NCI-H2107 treated with DMSO at 0.1 percent for 48 hours (cell line): ENCODE measurements around the gene GRXCR1.

Source experiments
- DNase-seq: peaks from one replicate; lab custom pipeline; 2025; ENCODE audit not compliant: unreplicated experiment; lab: John Stamatoyannopoulos, UW

GRXCR1 gene

DNA sequence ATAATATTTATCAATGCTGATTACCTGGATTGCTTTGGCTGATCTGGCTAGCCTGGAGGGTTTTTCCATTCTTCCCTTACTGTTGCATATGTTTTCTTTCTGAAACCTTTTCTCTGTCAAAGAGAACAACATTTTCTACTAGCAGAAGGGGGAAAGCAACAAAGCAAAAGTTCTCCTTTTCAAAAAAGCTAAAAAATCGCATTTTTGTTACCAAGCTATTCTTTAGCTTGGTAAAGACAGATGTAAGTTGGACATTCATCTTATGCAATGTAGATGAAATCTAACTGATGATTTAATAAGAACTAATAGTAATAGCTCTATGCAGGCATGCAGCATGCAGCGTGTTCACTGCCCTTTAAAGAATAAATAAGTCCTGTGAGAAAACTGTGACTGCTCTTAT lies at the start of gene GRXCR1:
TSS of gene GRXCR1 (plus strand) at position 301 of the 400 bp plus-strand sequence. CDS start 554 bp downstream, outside the sequence.
- no peak for DNase-seq

DNA sequence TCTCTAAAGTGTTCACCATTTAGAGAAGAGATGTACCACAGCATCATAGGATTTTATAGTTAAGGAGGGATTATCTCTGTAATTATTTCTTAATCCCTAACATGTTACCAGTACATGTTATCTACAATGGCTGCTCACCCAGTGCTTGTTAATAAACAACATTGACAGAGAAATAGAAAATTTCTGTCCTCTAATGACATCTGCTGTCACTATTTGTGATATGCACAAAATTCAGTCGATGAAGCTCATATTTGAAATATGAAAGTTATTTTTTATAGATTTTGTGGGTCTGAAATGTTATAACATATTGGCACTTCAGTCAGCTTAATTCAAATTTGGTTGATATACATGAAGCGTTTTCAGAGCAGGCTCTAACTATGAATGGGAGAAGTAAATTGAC lies 48.8 kb upstream of the GRXCR1 start:
- no peak for DNase-seq

DNA sequence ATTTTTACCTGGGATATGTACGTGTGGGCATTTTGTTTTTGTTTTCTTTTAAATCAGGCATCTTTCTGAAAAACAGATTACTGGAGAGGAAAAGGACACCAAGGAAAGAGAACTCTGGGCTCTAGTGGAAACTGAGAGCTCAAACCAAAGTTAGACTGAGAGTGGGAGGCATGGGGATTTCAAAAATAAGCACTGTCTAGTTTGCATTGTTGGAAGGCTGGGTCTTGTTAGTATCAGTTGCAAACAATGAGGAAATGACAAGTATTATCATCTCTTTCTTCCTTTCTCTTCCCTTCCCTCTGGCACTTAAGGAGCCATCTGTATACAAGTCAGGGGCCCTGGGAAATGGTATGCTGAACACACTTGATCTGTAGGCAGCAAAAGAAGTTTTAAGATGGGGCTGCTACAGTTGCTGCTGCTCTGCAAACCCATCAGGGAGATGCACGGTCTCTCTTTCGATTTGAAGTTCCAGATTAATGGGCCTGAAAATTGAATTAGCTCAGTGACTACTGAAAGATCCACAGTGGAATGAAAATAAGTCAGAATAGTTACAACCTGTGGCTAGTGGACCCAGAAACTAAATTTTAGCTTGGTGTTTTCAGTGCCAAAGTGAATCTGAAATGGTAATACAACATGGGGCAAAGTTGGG lies 48.0 kb upstream of the GRXCR1 start:
- DNase-seq, result no peak

DNA sequence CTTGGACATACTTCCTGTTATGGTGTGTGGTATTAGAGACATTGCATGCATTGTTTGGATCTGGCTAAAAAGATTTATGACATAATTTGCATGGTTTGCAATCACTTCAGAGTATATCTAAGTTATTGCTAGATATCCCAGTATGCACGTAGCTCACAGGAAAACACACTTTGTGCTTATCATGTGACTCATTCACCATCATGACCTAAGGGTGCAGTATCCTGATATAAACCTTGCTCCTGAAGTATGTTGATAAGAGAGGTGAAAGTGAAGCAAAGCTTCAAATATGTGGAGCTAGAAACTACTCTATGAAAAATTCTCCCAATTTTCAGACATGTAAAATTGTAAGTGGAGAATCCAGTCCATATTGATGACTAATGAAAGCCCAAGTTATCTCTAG lies 46.9 kb upstream of the GRXCR1 start:
- DNase-seq, result no peak

GRCh38 chr4:42855779-42856178 lies 36.7 kb upstream of the GRXCR1 start:
- no peak for DNase-seq

- DNase-seq, result peak; percentile 60
Observed at GRCh38 chr4:42865572-42866189, 26.8 kb upstream of the GRXCR1 start.

DNA sequence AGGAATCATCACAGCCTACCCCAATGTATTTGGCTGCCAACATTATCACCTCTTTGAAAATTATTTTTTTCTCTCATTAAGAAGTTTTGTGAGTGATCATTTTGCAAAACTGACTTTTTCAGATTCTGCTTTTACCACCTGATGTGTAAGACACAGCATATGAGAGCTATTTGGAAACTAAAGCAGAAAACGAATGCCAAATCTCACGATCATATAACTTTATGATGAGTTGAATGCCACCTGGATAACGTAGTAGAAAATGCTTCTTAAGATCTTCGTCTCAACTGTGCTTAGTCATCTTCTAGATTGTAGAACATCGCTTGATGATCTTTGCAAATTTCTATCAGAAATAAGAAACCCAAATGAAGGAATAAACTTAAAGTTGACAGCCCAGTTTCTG lies 21.3 kb upstream of the GRXCR1 start:
- DNase-seq, result no peak

DNA sequence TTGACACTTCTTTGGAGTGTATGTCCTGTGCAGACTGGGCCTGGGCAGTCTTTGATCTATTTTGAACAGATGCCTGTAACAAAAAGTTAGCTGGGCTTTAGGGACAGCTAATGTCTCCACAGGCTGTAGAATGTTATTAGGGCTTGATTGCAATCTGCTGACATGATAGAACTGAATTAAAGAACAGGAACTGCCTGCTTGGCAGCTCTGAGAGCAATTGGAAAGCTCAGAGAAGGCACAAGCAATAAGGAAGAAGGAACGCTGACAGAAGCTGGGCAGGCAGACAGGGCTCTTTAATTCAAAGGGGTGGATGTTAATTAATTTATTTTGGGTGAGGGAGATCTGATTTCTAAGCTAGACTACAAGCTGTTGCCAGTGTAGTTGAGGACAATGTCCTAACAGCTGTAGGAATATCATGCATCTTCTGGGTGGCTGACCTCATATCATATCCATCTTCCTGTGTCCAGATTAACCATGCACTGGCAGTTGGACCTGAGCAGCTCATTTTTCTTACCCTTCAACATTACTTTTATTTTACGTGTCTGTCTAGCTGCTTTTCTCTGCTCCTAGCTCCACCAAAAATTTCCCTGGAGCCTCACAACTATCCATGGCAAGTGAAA lies 20.7 kb upstream of the GRXCR1 start:
- DNase-seq, result no peak

DNA sequence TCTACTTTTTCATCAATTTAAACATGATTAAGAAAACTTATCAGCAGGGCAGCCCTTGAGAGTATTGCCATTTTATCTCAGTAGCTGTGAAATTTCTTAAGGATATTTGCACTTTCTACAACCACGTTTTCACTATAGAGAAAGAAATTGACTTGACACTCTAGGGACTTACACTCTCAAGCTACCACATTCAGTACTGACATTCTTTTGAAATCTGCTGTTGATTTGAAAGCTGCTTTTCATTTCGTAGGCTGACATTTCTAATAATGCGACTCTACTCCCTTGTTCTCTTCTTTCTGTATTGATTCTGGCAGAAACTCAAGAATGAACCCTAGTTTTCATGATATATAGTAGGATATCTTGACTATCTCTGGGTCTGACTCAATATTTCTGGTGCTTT lies 13.7 kb upstream of the GRXCR1 start:
- no peak for DNase-seq

DNA sequence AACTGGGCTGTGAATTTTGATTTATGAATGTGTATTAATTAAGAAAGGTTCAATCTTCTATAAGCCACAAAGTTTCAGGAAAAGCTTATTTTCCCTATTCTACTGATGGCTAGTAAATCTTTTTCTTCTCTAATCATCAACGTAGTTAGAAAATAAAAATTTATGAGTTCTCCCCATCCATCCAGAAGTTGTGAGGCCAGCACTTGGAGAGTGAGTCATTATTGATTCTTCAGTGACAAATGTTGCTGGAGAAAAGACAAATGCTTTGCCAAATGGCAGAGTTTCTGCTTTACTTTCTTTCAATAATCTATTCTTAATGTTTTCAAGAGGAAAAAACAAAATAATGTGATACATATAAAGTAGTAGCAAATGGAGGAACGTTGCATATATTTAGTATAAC lies 11.3 kb upstream of the GRXCR1 start:
- no peak for DNase-seq

- DNase-seq, result no peak
Observed at GRCh38 chr4:42891644-42892043, 869 bp upstream of the GRXCR1 start.

GRCh38 chr4:42895452-42895851 lies 2.9 kb downstream of the GRXCR1 start:
- no peak for DNase-seq

- no peak for DNase-seq
Observed at GRCh38 chr4:42904986-42905385, 12.5 kb downstream of the GRXCR1 start.

GRCh38 chr4:42905591-42905990 lies 13.1 kb downstream of the GRXCR1 start:
- no peak for DNase-seq

DNA sequence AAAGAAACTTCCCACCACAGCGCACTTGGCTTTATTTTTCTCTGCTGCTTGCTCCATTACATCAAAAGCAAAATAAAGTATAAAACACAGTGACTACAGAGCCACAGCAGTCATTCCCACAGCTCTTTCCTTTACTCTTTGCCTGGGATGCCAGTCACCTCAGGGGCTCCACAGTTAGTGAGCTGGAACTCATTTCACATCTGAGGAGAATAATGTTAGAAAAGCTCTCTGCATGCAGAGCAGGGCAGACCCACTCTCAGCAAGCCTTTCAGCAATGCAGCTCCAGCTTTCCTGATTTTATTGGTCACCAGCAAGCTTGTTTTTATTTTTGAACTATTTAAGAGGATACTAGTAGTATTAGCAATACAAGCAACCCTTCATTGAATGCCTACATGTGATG lies 13.8 kb downstream of the GRXCR1 start:
- DNase-seq, result no peak

DNA sequence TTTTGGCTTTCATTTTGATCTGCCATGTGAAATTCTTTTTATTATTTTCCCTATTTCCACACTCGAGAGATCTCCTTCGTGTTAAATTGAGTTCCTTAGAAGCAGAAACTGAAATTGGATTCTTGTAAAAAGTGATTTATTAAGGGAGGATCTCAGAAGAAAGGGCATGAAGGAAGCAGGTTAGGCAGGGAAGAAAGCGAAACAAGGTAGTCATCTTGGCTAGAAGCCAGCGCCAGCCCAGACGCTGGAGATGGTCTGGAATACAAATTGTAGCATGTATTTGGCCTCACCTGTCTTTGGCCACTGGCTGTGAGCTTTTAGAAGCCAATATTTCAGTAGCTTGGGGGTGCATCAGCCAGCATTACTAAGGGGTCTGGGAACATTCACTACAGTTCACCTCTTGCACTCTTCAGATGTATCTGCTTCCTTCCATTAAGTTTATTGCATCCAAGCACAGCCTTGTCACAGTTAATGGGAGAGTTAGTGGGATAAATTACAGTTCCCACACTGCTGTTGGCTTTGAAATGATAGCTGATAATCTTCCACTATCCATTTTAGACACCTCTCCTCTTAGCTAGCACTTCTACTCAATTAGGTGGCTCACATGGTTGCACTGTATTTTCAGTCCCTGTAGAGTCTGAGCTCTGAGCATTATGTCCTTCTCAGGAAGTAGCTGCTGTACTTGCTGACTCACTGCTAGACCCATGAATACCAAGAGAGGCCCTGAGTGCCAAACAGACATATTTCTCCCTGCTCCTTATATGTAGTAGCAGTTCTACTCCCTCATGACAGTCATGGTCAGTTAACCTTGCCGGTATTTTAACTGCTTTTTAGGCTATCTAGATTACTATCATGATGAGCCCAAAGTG lies 14.6 kb downstream of the GRXCR1 start:
- no peak for DNase-seq

- DNase-seq, result no peak
Observed at GRCh38 chr4:42910459-42910858, 17.9 kb downstream of the GRXCR1 start.

DNA sequence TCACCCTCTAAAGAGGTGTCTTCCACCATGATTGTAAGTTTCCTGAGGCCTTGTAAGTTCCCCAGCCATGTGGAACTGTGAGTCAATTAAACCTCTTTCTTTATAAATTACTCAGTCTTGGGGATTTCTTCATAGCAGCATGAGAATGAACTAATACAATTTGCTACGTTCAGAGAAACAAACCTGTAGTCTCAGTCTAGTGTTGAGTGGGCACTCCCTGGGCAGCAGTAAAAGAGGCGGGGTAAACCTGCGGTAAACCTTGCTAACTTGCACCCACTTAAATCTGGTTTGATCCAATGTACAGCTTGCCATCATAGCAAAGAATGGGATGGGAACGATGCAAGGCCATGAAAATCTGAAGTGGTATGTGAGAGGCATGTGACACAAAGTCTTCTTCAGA lies 22.4 kb downstream of the GRXCR1 start:
- no peak for DNase-seq

DNA sequence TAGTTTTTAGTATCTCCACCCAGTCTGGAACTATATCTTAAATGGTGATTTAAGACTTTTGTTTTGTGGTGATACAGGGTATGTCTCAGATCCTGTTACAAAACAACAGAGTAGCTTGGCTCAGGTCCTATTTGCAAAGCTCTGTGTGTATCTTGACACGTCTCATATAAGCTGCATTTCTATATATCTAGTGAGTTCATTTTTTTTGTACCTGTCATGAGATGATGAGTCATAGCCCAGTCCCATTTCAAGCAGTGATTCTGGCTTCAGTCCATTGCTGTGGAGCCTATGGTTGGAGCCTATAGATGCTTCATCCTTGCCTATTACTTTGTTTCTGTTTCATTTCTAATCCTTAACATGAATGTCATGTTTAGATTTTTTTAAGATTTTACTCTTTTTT lies 23.0 kb downstream of the GRXCR1 start:
- no peak for DNase-seq

GRCh38 chr4:42917296-42917695 lies 24.8 kb downstream of the GRXCR1 start:
- DNase-seq, result no peak

DNA sequence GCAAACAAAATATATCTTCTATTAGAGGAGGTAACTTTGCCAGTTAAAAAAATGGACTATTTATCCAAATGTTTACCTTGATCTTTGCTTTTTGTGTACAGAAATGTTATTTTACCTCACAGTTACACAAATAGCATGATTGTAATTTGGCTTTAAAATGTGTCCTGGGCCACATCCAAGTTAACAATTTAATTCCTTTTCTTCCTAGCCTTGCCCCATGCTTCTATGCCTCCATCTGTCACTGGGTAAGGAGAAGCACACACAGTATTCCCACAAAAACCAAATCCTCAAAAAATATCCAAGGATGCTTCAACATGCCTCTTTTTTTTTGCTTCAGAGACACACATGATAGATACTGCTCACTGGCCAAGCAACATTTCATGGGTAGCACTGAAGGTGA lies 30.9 kb downstream of the GRXCR1 start:
- DNase-seq, result no peak

- DNase-seq, result no peak
Observed at GRCh38 chr4:42925921-42926320, 33.4 kb downstream of the GRXCR1 start.
